GM12872 (cell line): ENCODE measurements around the gene EPHA6.

Source experiments
- TF ChIP-seq, protein P1 (sequence below): IDR thresholded peaks from 3 replicates; pipeline ENCODE4 v1.5.1; 2011; ENCODE audit warnings: low read depth, mild to moderate bottlenecking, low read length, moderate library complexity; ENCODE audit not compliant: insufficient read depth

The EPHA6 gene

DNA sequence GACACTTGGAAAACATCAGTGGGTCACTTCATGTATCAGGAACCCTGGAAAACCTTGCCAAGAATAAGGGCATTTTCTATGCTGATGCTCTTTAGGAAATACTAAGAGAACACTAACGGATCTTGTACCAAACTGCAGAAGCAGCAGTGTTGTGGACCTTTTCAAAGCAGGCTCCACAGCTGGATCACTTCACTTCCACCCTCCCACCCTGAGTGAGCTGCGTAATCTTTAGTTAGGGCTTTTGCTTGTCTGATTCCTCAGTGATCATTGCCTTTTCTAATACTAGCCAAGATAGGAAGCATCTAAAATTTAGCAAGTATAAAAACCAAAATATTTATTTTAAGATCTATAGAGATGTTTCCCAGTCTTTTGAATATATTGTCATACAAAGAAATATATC lies 229.0 kb downstream of the EPHA6 start:
- TF ChIP-seq, protein P1, sequence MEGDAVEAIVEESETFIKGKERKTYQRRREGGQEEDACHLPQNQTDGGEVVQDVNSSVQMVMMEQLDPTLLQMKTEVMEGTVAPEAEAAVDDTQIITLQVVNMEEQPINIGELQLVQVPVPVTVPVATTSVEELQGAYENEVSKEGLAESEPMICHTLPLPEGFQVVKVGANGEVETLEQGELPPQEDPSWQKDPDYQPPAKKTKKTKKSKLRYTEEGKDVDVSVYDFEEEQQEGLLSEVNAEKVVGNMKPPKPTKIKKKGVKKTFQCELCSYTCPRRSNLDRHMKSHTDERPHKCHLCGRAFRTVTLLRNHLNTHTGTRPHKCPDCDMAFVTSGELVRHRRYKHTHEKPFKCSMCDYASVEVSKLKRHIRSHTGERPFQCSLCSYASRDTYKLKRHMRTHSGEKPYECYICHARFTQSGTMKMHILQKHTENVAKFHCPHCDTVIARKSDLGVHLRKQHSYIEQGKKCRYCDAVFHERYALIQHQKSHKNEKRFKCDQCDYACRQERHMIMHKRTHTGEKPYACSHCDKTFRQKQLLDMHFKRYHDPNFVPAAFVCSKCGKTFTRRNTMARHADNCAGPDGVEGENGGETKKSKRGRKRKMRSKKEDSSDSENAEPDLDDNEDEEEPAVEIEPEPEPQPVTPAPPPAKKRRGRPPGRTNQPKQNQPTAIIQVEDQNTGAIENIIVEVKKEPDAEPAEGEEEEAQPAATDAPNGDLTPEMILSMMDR, result no peak

DNA sequence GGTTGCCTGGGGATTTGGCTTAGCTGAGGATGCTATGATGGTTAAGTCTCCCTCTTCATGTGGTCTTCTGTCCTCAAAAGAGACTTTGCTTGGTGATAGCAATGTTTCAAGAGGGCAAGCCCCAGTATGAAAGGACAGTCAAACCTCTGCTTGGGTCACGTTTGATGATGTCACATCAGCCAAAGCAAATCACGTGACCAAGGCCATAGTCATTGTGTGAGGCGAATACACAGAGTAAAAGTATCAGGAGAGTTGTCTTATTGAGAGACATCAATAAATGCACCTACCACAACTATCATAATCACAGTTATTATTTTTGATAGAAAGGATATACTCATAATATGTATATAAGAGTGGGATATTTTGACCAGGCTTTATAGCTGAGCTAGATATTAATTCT lies 243.0 kb downstream of the EPHA6 start:
- TF ChIP-seq, protein P1, result no peak

DNA sequence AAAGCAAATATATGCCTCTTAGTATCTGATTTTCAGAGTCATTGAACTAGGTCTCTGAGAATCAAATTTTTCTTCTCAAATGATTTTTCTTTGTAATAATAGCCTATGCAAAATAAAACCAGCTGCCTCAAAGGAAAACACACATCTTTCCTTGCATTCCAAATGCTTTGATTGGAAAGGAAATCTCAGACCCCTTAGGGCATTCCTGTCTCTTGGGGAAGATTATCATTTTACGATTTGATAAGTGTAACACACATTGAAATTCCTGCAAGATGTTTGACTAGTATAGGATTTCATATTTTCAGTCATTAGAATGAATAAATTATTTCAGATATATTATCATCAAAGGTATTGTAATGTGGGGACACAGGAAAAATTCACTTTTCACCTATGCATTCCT lies 244.8 kb downstream of the EPHA6 start:
- TF ChIP-seq, protein P1, result no peak

DNA sequence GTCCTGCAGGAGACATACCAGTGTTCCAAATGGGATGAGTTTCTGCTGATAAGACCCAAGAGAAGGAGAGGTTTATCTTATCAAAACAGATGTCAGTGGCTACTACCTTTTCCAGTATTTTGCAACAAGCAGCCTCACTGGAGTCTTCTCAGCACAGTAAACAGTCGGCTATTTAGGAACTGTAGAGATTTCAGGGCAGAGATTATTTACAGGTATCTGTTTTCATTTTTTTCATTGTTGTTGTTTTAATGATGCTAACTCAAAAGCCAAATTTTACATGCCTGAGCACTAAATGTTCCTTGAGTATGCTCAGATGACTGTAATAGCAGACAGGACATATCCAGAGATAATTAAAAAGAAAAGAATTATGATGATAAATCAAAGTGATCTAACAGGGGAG lies 252.1 kb downstream of the EPHA6 start:
- TF ChIP-seq, protein P1, result no peak

DNA sequence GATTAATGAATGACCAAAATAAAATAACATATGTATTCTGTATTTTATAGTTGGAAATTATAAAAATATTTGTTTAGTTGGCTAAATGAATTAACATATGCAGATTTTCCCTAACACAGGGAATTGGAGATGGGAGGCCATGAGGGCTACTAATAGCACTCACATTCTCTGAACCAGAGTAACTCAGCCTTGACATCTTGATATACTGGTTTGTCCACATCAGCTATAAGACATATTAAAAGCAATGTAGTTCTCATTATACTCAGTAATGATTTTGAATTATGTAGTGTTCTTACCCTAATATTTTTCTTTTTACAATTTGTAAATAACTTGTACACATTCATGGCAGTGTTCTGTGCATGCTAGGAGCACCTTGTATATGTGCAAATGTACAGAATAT lies 255.9 kb downstream of the EPHA6 start:
- TF ChIP-seq, protein P1, result no peak

DNA sequence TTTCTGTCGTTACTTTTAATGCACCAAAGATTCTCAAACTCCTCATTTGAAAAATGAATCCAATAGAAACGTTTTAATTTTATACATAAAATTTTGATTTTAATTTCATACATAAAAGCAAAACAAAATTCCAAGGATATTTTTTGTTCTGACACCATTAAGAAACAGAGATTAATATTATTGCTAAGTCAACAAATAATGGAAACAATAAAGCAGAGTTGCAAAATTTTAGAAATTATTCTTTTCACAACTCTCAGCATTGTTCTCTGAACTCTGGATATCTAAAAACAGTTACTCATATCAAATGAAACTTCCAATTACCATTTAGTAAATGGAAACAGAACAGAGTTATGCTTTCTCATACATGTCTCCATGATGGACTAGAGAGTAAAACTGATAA lies 260.2 kb downstream of the EPHA6 start:
- TF ChIP-seq, protein P1, result no peak

DNA sequence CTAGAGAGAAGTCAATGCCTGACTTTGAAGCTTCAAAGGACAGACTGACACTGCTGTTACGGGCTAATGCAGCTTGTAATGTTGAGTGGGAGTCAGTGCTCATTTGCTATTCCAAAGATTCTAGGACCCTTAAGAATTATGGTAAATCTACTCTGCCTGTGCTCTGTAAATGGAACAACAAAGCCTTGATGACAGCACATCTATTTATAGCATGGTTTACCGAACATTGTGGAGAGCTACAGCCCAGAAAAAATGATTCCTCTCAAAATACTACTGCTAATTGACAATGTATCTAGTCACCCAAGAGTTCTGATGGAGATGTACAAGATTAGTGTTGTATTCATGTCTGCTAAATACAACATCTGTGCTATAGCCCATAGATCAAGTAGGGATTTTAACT lies 262.3 kb downstream of the EPHA6 start:
- TF ChIP-seq, protein P1, result no peak

DNA sequence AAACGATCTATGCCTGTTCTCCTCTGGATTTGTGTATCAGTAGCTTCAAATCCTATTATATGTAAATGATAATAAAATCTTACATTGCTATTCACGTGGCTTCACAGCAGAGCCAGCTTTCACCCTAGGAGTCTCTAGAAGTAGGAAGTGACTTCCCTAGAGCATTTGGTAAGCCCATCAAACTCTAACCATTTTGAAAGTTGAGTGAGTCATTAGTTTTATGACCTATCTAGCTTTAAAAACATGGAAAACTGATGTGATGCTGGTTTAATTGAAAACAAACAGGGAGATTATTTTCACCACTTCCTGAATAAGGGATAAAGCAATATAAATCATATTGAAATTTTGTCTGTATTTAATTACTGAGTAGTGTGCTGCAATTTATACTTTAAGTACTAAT lies 275.2 kb downstream of the EPHA6 start:
- TF ChIP-seq, protein P1, result no peak
